Measurements from ENCODE around the gene LRRC3C.
A peak's percentile ranks its signal among the peaks of the same experiment; 100 is the strongest.

LRRC3C gene

GRCh38 chr17:39920218-39921210 lies 7.0 kb upstream of the LRRC3C start:
- Histone ChIP-seq H3K9ac (ENCODE audit: insufficient read length) (no peak overlapping the region), H3K36me3 (ENCODE audit: insufficient read depth, low read length) (peaks cover 10% of the 10 kb centered on the region; the same call in 1 of the 2 replicates)

DNA sequence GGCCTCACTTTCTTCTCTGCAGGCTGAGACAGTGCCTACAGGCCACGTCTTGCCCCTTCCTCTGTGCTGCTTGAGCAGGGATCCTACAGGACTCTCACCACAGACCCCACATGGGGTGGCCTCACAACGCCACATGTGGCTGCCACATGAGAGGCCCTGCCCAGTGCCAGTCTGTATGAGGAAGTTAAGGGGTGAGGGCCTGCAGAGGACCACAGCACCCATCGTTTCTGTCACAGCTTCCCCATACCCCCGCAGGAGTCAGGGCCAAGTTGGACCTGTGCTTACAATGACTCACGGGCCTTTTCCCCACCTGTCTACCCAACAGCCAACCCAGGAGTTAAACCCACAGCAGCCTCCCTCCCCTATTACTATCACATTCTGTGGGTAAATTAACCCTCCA lies 6.2 kb upstream of the LRRC3C start:
- H3K9ac ChIP-seq (ENCODE audit: insufficient read length): no peak overlapping the region
- no peak overlapping the region for H3K27ac ChIP-seq
- H3K36me3 ChIP-seq (ENCODE audit: insufficient read depth, low read length): peaks cover 10% of the 10 kb centered on the region; the same call in 1 of the 2 replicates
- H3K9me3 ChIP-seq (ENCODE audit: low read depth, low read length): no peaks in the 10 kb centered on the region
- no peak overlapping the region for H3K4me3 ChIP-seq
- TF ChIP-seq FOXP2 (optimal IDR thresholded peaks at IDR 0.05; ENCODE audit: control extremely low read depth, extremely low read length, insufficient read depth): no peak
- no peak for TF ChIP-seq POLR2AphosphoS5 (IDR thresholded peaks at IDR 0.05; ENCODE audit: borderline replicate concordance, low read depth, low read length)
- TF ChIP-seq EZH2 (IDR thresholded peaks at IDR 0.05): no peak
- no peak for DNase-seq (ENCODE audit: low read depth, low spot score)

More at GRCh38 chr17:39920218-39921210, 7.0 kb upstream of the LRRC3C start:
- H3K4me3 ChIP-seq: no peak overlapping the region
- DNase-seq (ENCODE audit: low read depth, low spot score): no peak
- H3K9me3 ChIP-seq (ENCODE audit: low read depth, low read length): no peaks in the 10 kb centered on the region
- TF ChIP-seq EZH2 (IDR thresholded peaks at IDR 0.05): no peak
- H3K27ac ChIP-seq: peak overlapping the region; percentile 36; the same call in 1 of the 2 replicates

GRCh38 chr17:39922006-39922405 lies 5.5 kb upstream of the LRRC3C start:
- TF ChIP-seq FOXP2 (optimal IDR thresholded peaks at IDR 0.05; ENCODE audit: control extremely low read depth, extremely low read length, insufficient read depth) (no peak), EZH2 (IDR thresholded peaks at IDR 0.05) (no peak), POLR2AphosphoS5 (IDR thresholded peaks at IDR 0.05; ENCODE audit: borderline replicate concordance, low read depth, low read length) (no peak)
- Histone ChIP-seq H3K36me3 (ENCODE audit: insufficient read depth, low read length) (peaks cover 10% of the 10 kb centered on the region; the same call in 1 of the 2 replicates), H3K27ac (no peak overlapping the region), H3K9me3 (ENCODE audit: low read depth, low read length) (no peaks in the 10 kb centered on the region), H3K4me3 (no peak overlapping the region), H3K9ac (ENCODE audit: insufficient read length) (no peak overlapping the region)
- DNase-seq (ENCODE audit: low read depth, low spot score): no peak

GRCh38 chr17:39923230-39923629 lies 4.3 kb upstream of the LRRC3C start:
- no peak for DNase-seq (ENCODE audit: low read depth, low spot score)
- H3K9ac ChIP-seq (ENCODE audit: insufficient read length): no peak overlapping the region
- H3K36me3 ChIP-seq (ENCODE audit: insufficient read depth, low read length): peaks cover 10% of the 10 kb centered on the region; the same call in 1 of the 2 replicates
- H3K27ac ChIP-seq: no peak overlapping the region
- H3K9me3 ChIP-seq (ENCODE audit: low read depth, low read length): no peaks in the 10 kb centered on the region
- no peak overlapping the region for H3K4me3 ChIP-seq
- TF ChIP-seq FOXP2 (optimal IDR thresholded peaks at IDR 0.05; ENCODE audit: control extremely low read depth, extremely low read length, insufficient read depth) (no peak), EZH2 (IDR thresholded peaks at IDR 0.05) (no peak), POLR2AphosphoS5 (IDR thresholded peaks at IDR 0.05; ENCODE audit: borderline replicate concordance, low read depth, low read length) (no peak)

GRCh38 chr17:39923836-39924690 lies 3.5 kb upstream of the LRRC3C start:
- no peak for TF ChIP-seq EZH2 (IDR thresholded peaks at IDR 0.05)
- TF ChIP-seq POLR2AphosphoS5 (IDR thresholded peaks at IDR 0.05; ENCODE audit: borderline replicate concordance, low read depth, low read length): no peak
- TF ChIP-seq FOXP2 (optimal IDR thresholded peaks at IDR 0.05; ENCODE audit: control extremely low read depth, extremely low read length, insufficient read depth): no peak
- no peak overlapping the region for H3K27ac ChIP-seq
- no peak overlapping the region for H3K4me3 ChIP-seq
- H3K9me3 ChIP-seq (ENCODE audit: low read depth, low read length): no peaks in the 10 kb centered on the region
- H3K9ac ChIP-seq (ENCODE audit: insufficient read length): peak overlapping the region; percentile 15
- DNase-seq (ENCODE audit: low read depth, low spot score): no peak
- peaks cover 10% of the 10 kb centered on the region; the same call in 1 of the 2 replicates for H3K36me3 ChIP-seq (ENCODE audit: insufficient read depth, low read length)

- Histone ChIP-seq H3K4me3 (no peak overlapping the region), H3K9me3 (ENCODE audit: low read depth, low read length) (no peaks in the 10 kb centered on the region), H3K36me3 (ENCODE audit: insufficient read depth, low read length) (peaks cover 10% of the 10 kb centered on the region; the same call in 1 of the 2 replicates), H3K9ac (ENCODE audit: insufficient read length) (peak overlapping the region; percentile 15), H3K27ac (no peak overlapping the region)
- DNase-seq (ENCODE audit: low read depth, low spot score): no peak
- TF ChIP-seq EZH2 (IDR thresholded peaks at IDR 0.05) (no peak), FOXP2 (optimal IDR thresholded peaks at IDR 0.05; ENCODE audit: control extremely low read depth, extremely low read length, insufficient read depth) (no peak), POLR2AphosphoS5 (IDR thresholded peaks at IDR 0.05; ENCODE audit: borderline replicate concordance, low read depth, low read length) (no peak)
These were observed 2.9 kb upstream of the LRRC3C start for GRCh38 chr17:39924691-39925055.

DNA sequence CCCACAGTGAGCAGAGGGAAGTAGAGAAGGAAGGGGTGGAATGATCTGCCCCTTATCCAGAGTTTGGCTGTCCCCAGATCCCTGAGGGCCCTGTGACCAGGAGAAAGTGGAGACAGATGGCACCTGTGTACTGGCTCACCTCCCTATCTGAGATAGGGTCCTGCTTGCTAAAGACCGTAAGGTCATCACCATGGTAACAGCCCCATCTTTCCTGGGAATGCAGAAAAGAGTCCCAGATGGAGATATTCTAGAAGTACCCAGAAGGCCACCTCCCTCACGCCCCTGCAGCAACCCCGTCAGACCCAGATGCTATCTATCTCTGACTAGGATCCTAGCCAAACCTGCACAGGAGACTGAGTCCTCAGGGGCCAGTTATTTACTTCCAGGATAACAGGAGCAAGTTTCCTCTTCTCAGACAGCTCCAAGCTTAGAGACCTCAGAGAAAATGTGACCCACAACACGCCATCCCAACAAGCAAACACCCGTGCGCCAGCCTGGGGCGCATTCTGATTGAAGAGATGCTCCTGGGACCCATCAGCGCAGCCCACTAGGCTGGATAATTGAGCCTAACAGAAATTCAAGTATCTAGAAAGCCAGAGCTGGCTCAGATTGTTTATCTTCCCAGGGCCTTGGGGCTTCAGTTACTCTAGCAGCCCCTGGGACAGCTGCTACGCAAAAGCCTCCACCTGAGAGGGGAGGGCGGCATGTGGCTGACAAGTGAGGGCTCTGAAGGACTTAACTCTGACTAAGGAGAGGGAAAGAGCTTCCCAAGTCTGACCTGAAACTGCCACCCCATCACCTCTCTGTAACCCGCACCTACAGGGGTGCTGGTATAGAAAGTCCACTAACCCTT lies 2.0 kb upstream of the LRRC3C start:
- DNase-seq (ENCODE audit: low read depth, low spot score): no peak
- H3K9ac ChIP-seq (ENCODE audit: insufficient read length): no peak overlapping the region

More for the DNA sequence above, 2.0 kb upstream of the LRRC3C start:
- Histone ChIP-seq H3K9me3 (ENCODE audit: low read depth, low read length) (no peaks in the 10 kb centered on the region), H3K36me3 (ENCODE audit: insufficient read depth, low read length) (peaks cover 10% of the 10 kb centered on the region; the same call in 1 of the 2 replicates), H3K4me3 (no peak overlapping the region), H3K27ac (no peak overlapping the region)
- TF ChIP-seq EZH2 (IDR thresholded peaks at IDR 0.05) (no peak), FOXP2 (optimal IDR thresholded peaks at IDR 0.05; ENCODE audit: control extremely low read depth, extremely low read length, insufficient read depth) (no peak), POLR2AphosphoS5 (IDR thresholded peaks at IDR 0.05; ENCODE audit: borderline replicate concordance, low read depth, low read length) (no peak)

Data from SK-N-MC (cell line).